SK-N-SH (cell line): ENCODE measurements around the gene LSG1. TPM values are rescaled to one million over a fixed set of nuclear protein-coding genes. Genes with fewer than 3 reads are reported as not detected.

Source experiments
- CTCF ChIA-PET: fragments of 300-600, 350-600 bp; formaldehyde crosslinking; extraction: SDS; loops from one replicate; lab custom pipeline; 2021; lab: Yijun Ruan, JAX
- POLR2A ChIA-PET: fragments of 350-600 bp; sonication (Branson Sonifier 250); formaldehyde crosslinking; extraction: SDS; loops from one replicate; lab custom pipeline; 2020; ENCODE audit warnings: antibody characterized with exemption, inconsistent platforms; lab: Yijun Ruan, JAX
- DNase-seq: peaks from one replicate; pipeline ENCODE4 v3.0.0; 2012
- H2AFZ ChIP-seq: fragments of 200-600 bp; sonication (generic); 2 replicates; pipeline ENCODE4 v1.8.1; 2016; ENCODE audit warnings: antibody characterized with exemption, mild to moderate bottlenecking, low read depth
- H3F3A ChIP-seq: fragments of 200-600 bp; sonication (generic); replicated peaks from 2 replicates; pipeline ENCODE3; 2016; ENCODE audit warnings: antibody characterized with exemption, mild to moderate bottlenecking; ENCODE audit not compliant: insufficient read depth
- H3K27ac ChIP-seq, 2 experiments: fragments of 200-500 bp in 1 of 2; fragments of 200-600 bp in 1 of 2; sonication (Bioruptor generic) in 1 of 2; sonication (generic), shearing (Covaris generic) in 1 of 2; 2 replicates each; pipeline versions ENCODE4 v1.5.1 to v1.6.1; 2014 to 2016; ENCODE audit warnings: low read depth in 2 of 2, inconsistent platforms in 1 of 2, low read length in 1 of 2, mild to moderate bottlenecking in 1 of 2, mixed read lengths in 1 of 2
- H3K27me3 ChIP-seq: fragments of 200-600 bp; sonication (generic), shearing (Covaris generic); 2 replicates; pipeline ENCODE4 v1.6.1; 2016; ENCODE audit warnings: mixed run types; ENCODE audit not compliant: insufficient read depth
- H3K36me3 ChIP-seq, 2 experiments: fragments of 200-500 bp in 1 of 2; fragments of 200-600 bp in 1 of 2; sonication (Bioruptor generic) in 1 of 2; sonication (generic) in 1 of 2; replicated peaks in 1 of 2; 2 replicates each; pipeline versions ENCODE3 to v1.5.1; 2014 to 2016; ENCODE audit warnings: low read length in 1 of 2, mild to moderate bottlenecking in 1 of 2; ENCODE audit not compliant: insufficient read depth in 2 of 2, control insufficient read depth in 1 of 2
- H3K4me1 ChIP-seq, 2 experiments: fragments of 200-500 bp in 1 of 2; fragments of 200-600 bp in 1 of 2; sonication (Bioruptor generic) in 1 of 2; sonication (generic), shearing (Covaris generic) in 1 of 2; 2 replicates each; pipeline versions ENCODE4 v1.5.1 to v1.6.1; 2014 to 2016; ENCODE audit warnings: low read depth in 1 of 2, low read length in 1 of 2, mixed run types in 1 of 2; ENCODE audit not compliant: insufficient read depth in 2 of 2, control insufficient read depth in 1 of 2
- H3K4me2 ChIP-seq: fragments of 200-600 bp; sonication (generic), shearing (Covaris generic); 2 replicates; pipeline ENCODE4 v1.6.1; 2017; ENCODE audit warnings: mixed run types
- H3K4me3 ChIP-seq, 2 experiments: fragments of 200-500 bp in 1 of 2; fragments of 200-600 bp in 1 of 2; sonication (Bioruptor generic) in 1 of 2; sonication (generic), shearing (Covaris generic) in 1 of 2; 2 replicates each; pipeline versions ENCODE4 v1.5.1 to v1.8.1; 2014 to 2016; ENCODE audit warnings: low read depth in 2 of 2, inconsistent platforms in 1 of 2, low read length in 1 of 2, mild to moderate bottlenecking in 1 of 2, mixed read lengths in 1 of 2, moderate library complexity in 1 of 2
- H3K79me2 ChIP-seq: fragments of 200-600 bp; sonication (generic); 2 replicates; pipeline ENCODE4 v1.8.1; 2017; ENCODE audit warnings: mild to moderate bottlenecking; ENCODE audit not compliant: insufficient read depth
- H3K9ac ChIP-seq: fragments of 200-600 bp; sonication (generic); 2 replicates; pipeline ENCODE4 v1.6.1; 2017; ENCODE audit warnings: mixed run types
- H3K9me2 ChIP-seq: fragments of 200-600 bp; sonication (generic); 2 replicates; pipeline ENCODE4 v1.6.1; 2017; ENCODE audit warnings: mixed run types
- H3K9me3 ChIP-seq: fragments of 200-600 bp; sonication (generic); 2 replicates; pipeline ENCODE4 v1.6.1; 2017; ENCODE audit warnings: mixed run types, mild to moderate bottlenecking, moderate library complexity
- H4K20me1 ChIP-seq: fragments of 200-600 bp; sonication (generic); 2 replicates; pipeline ENCODE4 v1.6.1; 2017; ENCODE audit warnings: mild to moderate bottlenecking, mixed run types; ENCODE audit not compliant: insufficient read depth
- CHD2 ChIP-seq: fragments of 150-350 bp; IDR thresholded peaks from 2 replicates; pipeline ENCODE4 v1.6.1; 2018; ENCODE audit warnings: low read length; ENCODE audit not compliant: partially characterized antibody
- ELF1 ChIP-seq: IDR thresholded peaks from 2 replicates; pipeline ENCODE4 v1.4.0; 2012
- EP300 ChIP-seq, 2 experiments: IDR thresholded peaks; 2 replicates each; pipeline versions ENCODE4 v1.4.0 to v1.6.1; 2012; ENCODE audit warnings: borderline replicate concordance in 1 of 2, low read depth in 1 of 2, low read length in 1 of 2
- EZH2phosphoT487 ChIP-seq: fragments of 200-600 bp; sonication (generic); IDR thresholded peaks from 2 replicates; pipeline ENCODE4 v1.6.1; 2017; ENCODE audit warnings: low read depth, mixed run types, mild to moderate bottlenecking, antibody characterized with exemption, moderate library complexity, borderline replicate concordance
- FOSL2 ChIP-seq: IDR thresholded peaks from 2 replicates; pipeline ENCODE4 v1.4.0; 2012; ENCODE audit warnings: low read depth, mild to moderate bottlenecking, moderate library complexity, borderline replicate concordance
- FOXJ3 ChIP-seq: sonication (generic); formaldehyde crosslinking; IDR thresholded peaks from 2 replicates; pipeline ENCODE4 v1.5.1; 2020; ENCODE audit warnings: mild to moderate bottlenecking, missing genetic modification reagents
- GABPA ChIP-seq: IDR thresholded peaks from 2 replicates; pipeline ENCODE4 v1.4.0; 2012; ENCODE audit warnings: low read depth, mild to moderate bottlenecking
- GATA2 ChIP-seq: sonication (generic); formaldehyde crosslinking; IDR thresholded peaks from 2 replicates; pipeline ENCODE4 v1.5.0; 2020; ENCODE audit warnings: mild to moderate bottlenecking, missing genetic modification reagents
- JUND ChIP-seq: IDR thresholded peaks from 2 replicates; pipeline ENCODE4 v1.4.0; 2012
- MEF2A ChIP-seq: IDR thresholded peaks from 2 replicates; pipeline ENCODE4 v1.4.0; 2012; ENCODE audit warnings: low read depth, borderline replicate concordance
- NRF1 ChIP-seq: IDR thresholded peaks from 2 replicates; pipeline ENCODE4 v1.6.1; 2012; ENCODE audit warnings: low read depth, mild to moderate bottlenecking, low read length
- RCOR1 ChIP-seq: fragments of 150-350 bp; IDR thresholded peaks from 2 replicates; pipeline ENCODE4 v1.6.1; 2017; ENCODE audit warnings: antibody characterized with exemption, low read length
- RFX5 ChIP-seq: IDR thresholded peaks from 2 replicates; pipeline ENCODE4 v1.6.1; 2012; ENCODE audit warnings: mild to moderate bottlenecking, improper control_type of control experiment, low read length
- SMC3 ChIP-seq: IDR thresholded peaks from 2 replicates; pipeline ENCODE4 v1.6.1; 2012; ENCODE audit warnings: low read depth, low read length, improper control_type of control experiment
- TAF1 ChIP-seq: IDR thresholded peaks from 2 replicates; pipeline ENCODE4 v1.6.1; 2012; ENCODE audit warnings: low read depth, mild to moderate bottlenecking, low read length, moderate library complexity, borderline replicate concordance
- TCF12 ChIP-seq: IDR thresholded peaks from 2 replicates; pipeline ENCODE4 v1.4.0; 2012
- TEAD4 ChIP-seq: IDR thresholded peaks from 2 replicates; pipeline ENCODE4 v1.4.0; 2012; ENCODE audit warnings: mild to moderate bottlenecking, borderline replicate concordance; ENCODE audit not compliant: insufficient read depth
- USF1 ChIP-seq: IDR thresholded peaks from 2 replicates; pipeline ENCODE4 v1.4.0; 2012; ENCODE audit warnings: low read depth, borderline replicate concordance
- USF2 ChIP-seq: fragments of 150-350 bp; IDR thresholded peaks from 2 replicates; pipeline ENCODE4 v1.6.1; 2017; ENCODE audit warnings: antibody characterized with exemption, low read length, low read depth, borderline replicate concordance
- ZBTB33 ChIP-seq: IDR thresholded peaks from 2 replicates; pipeline ENCODE4 v1.4.0; 2012; ENCODE audit warnings: low read depth, borderline replicate concordance
- WGBS: methylation state at CpG from one replicate; pipeline ENCODE4 v1.1.6; 2017; ENCODE audit warnings: low lambda C conversion rate; 5-methylcytosine and 5-hydroxymethylcytosine counted together
- polyA plus RNA-seq, 3 experiments: library from polyadenylated mRNA; depleted of rRNA; stranded (reverse); fragments of >200 nt; gene quantifications; 2 replicates each; pipeline ENCODE4 v1.2.3, GENCODE V29; 2012
- TF ChIP-seq, protein P1 (sequence below): fragments of 150-350 bp; IDR thresholded peaks from 2 replicates; pipeline ENCODE4 v1.6.1; 2016; ENCODE audit warnings: mild to moderate bottlenecking, low read depth, low read length
- TF ChIP-seq, protein P2 (sequence below): IDR thresholded peaks from 2 replicates; pipeline ENCODE4 v1.4.0; 2012; ENCODE audit warnings: low read depth

Gene LSG1
- polyA plus RNA-seq, 1 of the 3 experiments (the other 2 are of a cell fraction) = 35.1 TPM

DNA sequence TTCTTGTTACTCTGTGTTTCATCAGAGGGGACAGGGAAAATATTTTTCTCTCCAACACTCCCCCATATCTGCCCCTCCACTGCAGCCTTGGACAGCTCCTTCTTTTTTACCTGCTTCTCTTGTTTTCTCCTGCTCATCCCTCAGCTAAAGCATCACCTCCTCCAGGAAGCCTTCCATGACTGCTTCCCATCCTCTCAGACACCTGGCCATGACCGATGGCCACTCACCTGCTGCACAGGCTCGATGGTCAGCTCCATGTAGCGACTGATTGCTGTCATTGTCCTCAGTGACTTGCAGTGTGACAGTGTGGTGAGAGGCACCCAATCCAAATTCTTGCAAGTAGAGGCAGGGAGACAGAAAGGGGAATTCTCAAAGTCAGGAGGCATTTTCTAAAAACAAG is 61.3 kb downstream of the LSG1 start:
- Histone ChIP-seq H3K9ac (no peak overlapping the region), H3F3A (peaks cover 9% of the 10 kb centered on the region), H3K9me2 (no peaks in the 10 kb centered on the region), H4K20me1 (no peaks in the 10 kb centered on the region), H3K4me3 (no peak overlapping the region), H3K9me3 (no peaks in the 10 kb centered on the region), H3K27ac (no peak overlapping the region), H3K27me3 (no peaks in the 10 kb centered on the region), H2AFZ (no peak overlapping the region), H3K4me1 (peaks cover 0 to 6% of the 10 kb centered on the region in 2 experiments; a peak in 1 of 4 replicates), H3K36me3 (peaks cover 3 to 11% of the 10 kb centered on the region in 2 experiments), H3K79me2 (no peaks in the 10 kb centered on the region), H3K4me2 (no peak overlapping the region)
- TF ChIP-seq EP300 (IDR thresholded peaks at IDR 0.05; ENCODE audit: borderline replicate concordance in 1 of 2, low read depth in 1 of 2, low read length in 1 of 2) = no peak
- TF ChIP-seq EZH2phosphoT487 = no peak
- no peak for TF ChIP-seq FOSL2
- no peak for TF ChIP-seq MEF2A
- no peak for TF ChIP-seq GABPA
- no peak for TF ChIP-seq ZBTB33
- TF ChIP-seq, protein P1, sequence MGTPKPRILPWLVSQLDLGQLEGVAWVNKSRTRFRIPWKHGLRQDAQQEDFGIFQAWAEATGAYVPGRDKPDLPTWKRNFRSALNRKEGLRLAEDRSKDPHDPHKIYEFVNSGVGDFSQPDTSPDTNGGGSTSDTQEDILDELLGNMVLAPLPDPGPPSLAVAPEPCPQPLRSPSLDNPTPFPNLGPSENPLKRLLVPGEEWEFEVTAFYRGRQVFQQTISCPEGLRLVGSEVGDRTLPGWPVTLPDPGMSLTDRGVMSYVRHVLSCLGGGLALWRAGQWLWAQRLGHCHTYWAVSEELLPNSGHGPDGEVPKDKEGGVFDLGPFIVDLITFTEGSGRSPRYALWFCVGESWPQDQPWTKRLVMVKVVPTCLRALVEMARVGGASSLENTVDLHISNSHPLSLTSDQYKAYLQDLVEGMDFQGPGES = no peak
- TF ChIP-seq TEAD4 = no peak
- TF ChIP-seq SMC3 = no peak
- TF ChIP-seq RCOR1 = no peak
- TF ChIP-seq GATA2 (CRISPR knock-in tag) = no peak
- TF ChIP-seq CHD2 = no peak
- no peak for TF ChIP-seq USF2
- DNase-seq = no peak
- ChIA-PET CTCF (interaction anchor here (1.0 to 2.7 kb wide), 2 partner anchors 17 to 23 kb away, joined by 3 to 8 read pairs; partner anchors contain the start of gene TMEM44), POLR2A (no interaction called here)
- 94% methylated on average over 3 of the region's 3 CpGs for WGBS

DNA sequence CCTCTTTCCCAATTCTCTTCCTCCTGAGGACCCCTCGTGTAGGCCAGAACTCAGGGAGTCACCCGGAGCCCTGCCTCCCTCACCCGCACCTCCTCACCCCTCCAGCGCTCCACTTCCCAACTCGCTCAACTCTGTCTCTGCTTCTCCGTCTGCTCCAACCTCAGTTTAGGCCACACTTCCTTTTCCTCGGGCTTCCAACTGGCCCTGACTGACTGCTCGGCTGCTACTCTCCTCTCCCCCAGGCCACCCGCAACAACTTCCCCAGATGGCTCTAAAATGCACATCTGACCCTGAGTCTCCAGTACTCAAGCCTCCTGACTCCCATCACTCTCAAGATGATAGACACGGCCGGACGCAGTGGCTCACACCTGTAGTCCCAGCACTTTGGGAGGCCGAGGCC is 62.4 kb downstream of the LSG1 start:
- POLR2A ChIA-PET = no interaction called here
- Histone ChIP-seq H2AFZ (no peak overlapping the region), H3K36me3 (peaks cover 0 to 3% of the 10 kb centered on the region in 2 experiments), H3K9ac (no peak overlapping the region), H3K4me1 (peaks cover 0 to 7% of the 10 kb centered on the region in 2 experiments; a peak in 1 of 4 replicates), H3K9me3 (no peaks in the 10 kb centered on the region), H3K4me3 (no peak overlapping the region), H3F3A (peaks cover 12% of the 10 kb centered on the region), H3K27me3 (no peaks in the 10 kb centered on the region), H3K9me2 (no peaks in the 10 kb centered on the region), H3K79me2 (no peaks in the 10 kb centered on the region), H4K20me1 (no peaks in the 10 kb centered on the region), H3K4me2 (no peak overlapping the region), H3K27ac (no peak overlapping the region)
- CTCF ChIA-PET = interaction anchor here (1.0 to 2.7 kb wide), 2 partner anchors 15 to 24 kb away, joined by 3 to 8 read pairs; partner anchors contain the start of gene TMEM44
- DNase-seq = no peak
- no peak for TF ChIP-seq MEF2A
- TF ChIP-seq ELF1 = no peak
- no peak for TF ChIP-seq FOXJ3 (CRISPR knock-in tag)
- TF ChIP-seq TCF12 = no peak
- TF ChIP-seq USF1 = no peak
- no peak for TF ChIP-seq EP300 (IDR thresholded peaks at IDR 0.05; ENCODE audit: borderline replicate concordance in 1 of 2, low read depth in 1 of 2, low read length in 1 of 2)
- no peak for TF ChIP-seq RFX5
- TF ChIP-seq, protein P2, sequence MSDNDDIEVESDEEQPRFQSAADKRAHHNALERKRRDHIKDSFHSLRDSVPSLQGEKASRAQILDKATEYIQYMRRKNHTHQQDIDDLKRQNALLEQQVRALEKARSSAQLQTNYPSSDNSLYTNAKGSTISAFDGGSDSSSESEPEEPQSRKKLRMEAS = no peak
- no peak for TF ChIP-seq NRF1
- no peak for TF ChIP-seq FOSL2
- TF ChIP-seq, protein P1 = no peak
- no peak for TF ChIP-seq EZH2phosphoT487
- no peak for TF ChIP-seq TEAD4
- TF ChIP-seq JUND = no peak
- no peak for TF ChIP-seq TAF1
- 97% methylated on average over 13 of the region's 13 CpGs for WGBS
